Measurements from ENCODE around the gene BMP3.

DNA sequence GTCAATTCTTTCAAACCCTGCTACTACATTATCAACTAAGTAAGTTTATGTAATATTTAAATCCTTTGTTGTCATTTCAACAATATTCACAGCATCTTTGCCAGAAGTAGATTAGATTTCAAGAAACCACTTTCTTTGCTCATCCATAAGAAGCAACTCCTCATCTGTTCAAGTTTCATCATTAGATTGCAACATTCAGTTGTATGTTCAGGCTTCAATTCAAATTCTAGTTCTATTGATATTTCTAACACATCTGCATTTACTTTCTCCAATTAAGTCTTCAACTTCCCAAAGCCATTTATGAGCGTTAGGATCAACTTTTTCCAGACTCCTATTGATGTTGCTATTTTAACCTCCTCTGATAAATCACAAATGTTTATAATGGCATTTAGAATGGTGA, 66.1 kb downstream of the BMP3 start:
- TF ChIP-seq, protein P1, sequence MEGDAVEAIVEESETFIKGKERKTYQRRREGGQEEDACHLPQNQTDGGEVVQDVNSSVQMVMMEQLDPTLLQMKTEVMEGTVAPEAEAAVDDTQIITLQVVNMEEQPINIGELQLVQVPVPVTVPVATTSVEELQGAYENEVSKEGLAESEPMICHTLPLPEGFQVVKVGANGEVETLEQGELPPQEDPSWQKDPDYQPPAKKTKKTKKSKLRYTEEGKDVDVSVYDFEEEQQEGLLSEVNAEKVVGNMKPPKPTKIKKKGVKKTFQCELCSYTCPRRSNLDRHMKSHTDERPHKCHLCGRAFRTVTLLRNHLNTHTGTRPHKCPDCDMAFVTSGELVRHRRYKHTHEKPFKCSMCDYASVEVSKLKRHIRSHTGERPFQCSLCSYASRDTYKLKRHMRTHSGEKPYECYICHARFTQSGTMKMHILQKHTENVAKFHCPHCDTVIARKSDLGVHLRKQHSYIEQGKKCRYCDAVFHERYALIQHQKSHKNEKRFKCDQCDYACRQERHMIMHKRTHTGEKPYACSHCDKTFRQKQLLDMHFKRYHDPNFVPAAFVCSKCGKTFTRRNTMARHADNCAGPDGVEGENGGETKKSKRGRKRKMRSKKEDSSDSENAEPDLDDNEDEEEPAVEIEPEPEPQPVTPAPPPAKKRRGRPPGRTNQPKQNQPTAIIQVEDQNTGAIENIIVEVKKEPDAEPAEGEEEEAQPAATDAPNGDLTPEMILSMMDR (IDR thresholded peaks at IDR 0.05), result no peak
- TF ChIP-seq, protein P2, sequence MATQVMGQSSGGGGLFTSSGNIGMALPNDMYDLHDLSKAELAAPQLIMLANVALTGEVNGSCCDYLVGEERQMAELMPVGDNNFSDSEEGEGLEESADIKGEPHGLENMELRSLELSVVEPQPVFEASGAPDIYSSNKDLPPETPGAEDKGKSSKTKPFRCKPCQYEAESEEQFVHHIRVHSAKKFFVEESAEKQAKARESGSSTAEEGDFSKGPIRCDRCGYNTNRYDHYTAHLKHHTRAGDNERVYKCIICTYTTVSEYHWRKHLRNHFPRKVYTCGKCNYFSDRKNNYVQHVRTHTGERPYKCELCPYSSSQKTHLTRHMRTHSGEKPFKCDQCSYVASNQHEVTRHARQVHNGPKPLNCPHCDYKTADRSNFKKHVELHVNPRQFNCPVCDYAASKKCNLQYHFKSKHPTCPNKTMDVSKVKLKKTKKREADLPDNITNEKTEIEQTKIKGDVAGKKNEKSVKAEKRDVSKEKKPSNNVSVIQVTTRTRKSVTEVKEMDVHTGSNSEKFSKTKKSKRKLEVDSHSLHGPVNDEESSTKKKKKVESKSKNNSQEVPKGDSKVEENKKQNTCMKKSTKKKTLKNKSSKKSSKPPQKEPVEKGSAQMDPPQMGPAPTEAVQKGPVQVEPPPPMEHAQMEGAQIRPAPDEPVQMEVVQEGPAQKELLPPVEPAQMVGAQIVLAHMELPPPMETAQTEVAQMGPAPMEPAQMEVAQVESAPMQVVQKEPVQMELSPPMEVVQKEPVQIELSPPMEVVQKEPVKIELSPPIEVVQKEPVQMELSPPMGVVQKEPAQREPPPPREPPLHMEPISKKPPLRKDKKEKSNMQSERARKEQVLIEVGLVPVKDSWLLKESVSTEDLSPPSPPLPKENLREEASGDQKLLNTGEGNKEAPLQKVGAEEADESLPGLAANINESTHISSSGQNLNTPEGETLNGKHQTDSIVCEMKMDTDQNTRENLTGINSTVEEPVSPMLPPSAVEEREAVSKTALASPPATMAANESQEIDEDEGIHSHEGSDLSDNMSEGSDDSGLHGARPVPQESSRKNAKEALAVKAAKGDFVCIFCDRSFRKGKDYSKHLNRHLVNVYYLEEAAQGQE (IDR thresholded peaks at IDR 0.05; ENCODE audit: low read depth, low read length), result no peak
- TF ChIP-seq RAD21 (IDR thresholded peaks at IDR 0.05; ENCODE audit: low read length) (no peak), NRF1 (IDR thresholded peaks at IDR 0.05; ENCODE audit: low read depth, low read length) (no peak), EZH2phosphoT487 (IDR thresholded peaks at IDR 0.05; ENCODE audit: borderline replicate concordance, low read depth) (no peak), SMC3 (IDR thresholded peaks at IDR 0.05; ENCODE audit: low read depth, low read length) (no peak), FOSL2 (IDR thresholded peaks at IDR 0.05; ENCODE audit: borderline replicate concordance, low read depth) (no peak), EP300 (IDR thresholded peaks at IDR 0.05; ENCODE audit: borderline replicate concordance in 1 of 2, low read depth in 1 of 2, low read length in 1 of 2) (no peak), TCF12 (IDR thresholded peaks at IDR 0.05) (no peak), YY1 (IDR thresholded peaks at IDR 0.05; ENCODE audit: low read depth) (no peak), SIN3A (IDR thresholded peaks at IDR 0.05; ENCODE audit: borderline replicate concordance, low read depth, low read length) (no peak)
